Measurements from ENCODE around the gene TAOK1. TPM values are rescaled to one million over a fixed set of nuclear protein-coding genes. Genes with fewer than 3 reads are reported as not detected.

The TAOK1 gene
- total and polyA plus RNA-seq, 2 of the 13 experiments (the other 11 are each of a cell fraction or from before 2014, with no cell fraction given): 14.1 to 23.0 TPM

DNA sequence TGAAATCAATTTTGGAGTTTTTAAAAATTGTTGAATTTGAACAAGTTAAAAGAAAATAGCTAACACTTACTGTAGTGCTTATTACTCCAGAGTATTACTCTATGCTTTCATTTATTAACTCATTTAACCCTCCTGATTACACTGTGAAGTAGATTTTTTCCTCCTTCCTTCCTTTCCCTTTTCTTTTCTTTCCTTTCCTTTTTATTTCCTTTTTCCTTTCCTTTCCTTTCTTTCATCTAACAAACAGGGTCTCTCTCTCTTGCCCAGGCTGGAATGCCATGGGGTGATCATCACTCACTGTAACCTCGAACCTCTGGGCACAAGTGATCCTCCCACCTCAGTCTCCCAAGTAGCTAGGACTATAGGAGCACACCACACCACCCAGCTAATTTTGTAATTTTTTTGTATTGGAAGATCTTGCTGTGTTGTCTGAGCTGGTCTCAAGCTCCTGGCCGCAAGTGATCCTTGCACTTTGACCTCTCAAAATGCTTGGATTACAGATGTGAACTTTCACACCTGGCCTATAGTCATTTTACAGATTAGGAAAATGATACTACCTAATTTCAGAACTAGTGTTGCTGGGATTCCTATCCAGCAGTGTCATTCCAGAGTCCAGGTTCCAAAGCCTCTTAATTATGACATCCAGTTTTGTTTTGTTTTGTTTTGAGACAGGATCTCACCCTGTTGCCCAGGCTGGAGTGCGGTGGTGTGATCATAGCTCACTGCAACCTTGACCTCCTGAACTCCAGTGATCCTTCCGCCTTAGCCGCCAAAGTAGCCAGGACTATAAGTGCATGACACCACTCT is 59.9 kb downstream of the TAOK1 start (continued):
- TF ChIP-seq, protein P1, sequence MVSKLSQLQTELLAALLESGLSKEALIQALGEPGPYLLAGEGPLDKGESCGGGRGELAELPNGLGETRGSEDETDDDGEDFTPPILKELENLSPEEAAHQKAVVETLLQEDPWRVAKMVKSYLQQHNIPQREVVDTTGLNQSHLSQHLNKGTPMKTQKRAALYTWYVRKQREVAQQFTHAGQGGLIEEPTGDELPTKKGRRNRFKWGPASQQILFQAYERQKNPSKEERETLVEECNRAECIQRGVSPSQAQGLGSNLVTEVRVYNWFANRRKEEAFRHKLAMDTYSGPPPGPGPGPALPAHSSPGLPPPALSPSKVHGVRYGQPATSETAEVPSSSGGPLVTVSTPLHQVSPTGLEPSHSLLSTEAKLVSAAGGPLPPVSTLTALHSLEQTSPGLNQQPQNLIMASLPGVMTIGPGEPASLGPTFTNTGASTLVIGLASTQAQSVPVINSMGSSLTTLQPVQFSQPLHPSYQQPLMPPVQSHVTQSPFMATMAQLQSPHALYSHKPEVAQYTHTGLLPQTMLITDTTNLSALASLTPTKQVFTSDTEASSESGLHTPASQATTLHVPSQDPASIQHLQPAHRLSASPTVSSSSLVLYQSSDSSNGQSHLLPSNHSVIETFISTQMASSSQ (IDR thresholded peaks at IDR 0.05; ENCODE audit: low read depth): no peak
- TF ChIP-seq, protein P1 (CRISPR knock-in tag; IDR thresholded peaks at IDR 0.05; ENCODE audit: borderline replicate concordance): no peak
- TF ChIP-seq ZNF616 (CRISPR knock-in tag; IDR thresholded peaks at IDR 0.05; ENCODE audit: low read depth) (no peak), ONECUT2 (CRISPR knock-in tag; IDR thresholded peaks at IDR 0.05) (no peak), SP4 (CRISPR knock-in tag; IDR thresholded peaks at IDR 0.05) (no peak), SYNCRIP (IDR thresholded peaks at IDR 0.05; ENCODE audit: insufficient read depth, low read depth, low read length) (no peak), CHD4 (IDR thresholded peaks at IDR 0.05; ENCODE audit: borderline replicate concordance, low read length) (peak; percentile 66; the same call in 1 of the 2 replicates), RXRB (CRISPR knock-in tag; IDR thresholded peaks at IDR 0.05; ENCODE audit: borderline replicate concordance) (peak; percentile 45; the same call in 1 of the 2 replicates), GATAD1 (CRISPR knock-in tag; IDR thresholded peaks at IDR 0.05) (no peak), TEAD3 (CRISPR knock-in tag; optimal IDR thresholded peaks at IDR 0.05; ENCODE audit: borderline replicate concordance) (no peak), HNF4A (CRISPR knock-in tag; IDR thresholded peaks at IDR 0.05) (peak; percentile 52), ZBTB46 (CRISPR knock-in tag; IDR thresholded peaks at IDR 0.05; ENCODE audit: borderline replicate concordance) (no peak), NR3C1 (CRISPR knock-in tag; IDR thresholded peaks at IDR 0.05) (no peak), ETV6 (CRISPR knock-in tag; conservative IDR thresholded peaks at IDR 0.05) (no peak), NR2C2 (CRISPR knock-in tag; IDR thresholded peaks at IDR 0.05; ENCODE audit: borderline replicate concordance) (peak; percentile 64; the same call in 1 of the 2 replicates), ZNF543 (CRISPR knock-in tag; IDR thresholded peaks at IDR 0.05) (no peak), ZNF557 (CRISPR knock-in tag; IDR thresholded peaks at IDR 0.05) (no peak), POGZ (CRISPR knock-in tag; IDR thresholded peaks at IDR 0.05) (0 out of 2 replicates have a peak, but pooled peaks have one; percentile 14)
- TF ChIP-seq, protein P2, sequence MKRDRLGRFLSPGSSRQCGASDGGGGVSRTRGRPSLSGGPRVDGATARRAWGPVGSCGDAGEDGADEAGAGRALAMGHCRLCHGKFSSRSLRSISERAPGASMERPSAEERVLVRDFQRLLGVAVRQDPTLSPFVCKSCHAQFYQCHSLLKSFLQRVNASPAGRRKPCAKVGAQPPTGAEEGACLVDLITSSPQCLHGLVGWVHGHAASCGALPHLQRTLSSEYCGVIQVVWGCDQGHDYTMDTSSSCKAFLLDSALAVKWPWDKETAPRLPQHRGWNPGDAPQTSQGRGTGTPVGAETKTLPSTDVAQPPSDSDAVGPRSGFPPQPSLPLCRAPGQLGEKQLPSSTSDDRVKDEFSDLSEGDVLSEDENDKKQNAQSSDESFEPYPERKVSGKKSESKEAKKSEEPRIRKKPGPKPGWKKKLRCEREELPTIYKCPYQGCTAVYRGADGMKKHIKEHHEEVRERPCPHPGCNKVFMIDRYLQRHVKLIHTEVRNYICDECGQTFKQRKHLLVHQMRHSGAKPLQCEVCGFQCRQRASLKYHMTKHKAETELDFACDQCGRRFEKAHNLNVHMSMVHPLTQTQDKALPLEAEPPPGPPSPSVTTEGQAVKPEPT (CRISPR knock-in tag; IDR thresholded peaks at IDR 0.05; ENCODE audit: low read depth): no peak
- TF ChIP-seq, protein P3, sequence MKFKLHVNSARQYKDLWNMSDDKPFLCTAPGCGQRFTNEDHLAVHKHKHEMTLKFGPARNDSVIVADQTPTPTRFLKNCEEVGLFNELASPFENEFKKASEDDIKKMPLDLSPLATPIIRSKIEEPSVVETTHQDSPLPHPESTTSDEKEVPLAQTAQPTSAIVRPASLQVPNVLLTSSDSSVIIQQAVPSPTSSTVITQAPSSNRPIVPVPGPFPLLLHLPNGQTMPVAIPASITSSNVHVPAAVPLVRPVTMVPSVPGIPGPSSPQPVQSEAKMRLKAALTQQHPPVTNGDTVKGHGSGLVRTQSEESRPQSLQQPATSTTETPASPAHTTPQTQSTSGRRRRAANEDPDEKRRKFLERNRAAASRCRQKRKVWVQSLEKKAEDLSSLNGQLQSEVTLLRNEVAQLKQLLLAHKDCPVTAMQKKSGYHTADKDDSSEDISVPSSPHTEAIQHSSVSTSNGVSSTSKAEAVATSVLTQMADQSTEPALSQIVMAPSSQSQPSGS (CRISPR knock-in tag; IDR thresholded peaks at IDR 0.05): no peak

Data from HepG2 (cell line).